K562 (cell line): ENCODE measurements around the gene USP5. TPM values are rescaled to one million over a fixed set of nuclear protein-coding genes. Genes with fewer than 3 reads are reported as not detected.

Experiments
- ATAC-seq: fragments of 200-7000 bp; cut with Tn5 transposase; 3 replicates; pipeline ENCODE4 v1.9.1; 2020; ENCODE audit warnings: moderate library complexity
- BruUV-seq: library from RNA; stranded (reverse); fragments of 400-500 nt; replicated peaks from 2 replicates; lab custom pipeline; 2021; lab: Mats Ljungman, UMichigan
- CTCF ChIA-PET: fragments of 300-600 bp; formaldehyde crosslinking; extraction: SDS; loops from one replicate; lab custom pipeline; 2021; ENCODE audit warnings: low intra/inter-chr PET ratio; lab: Yijun Ruan, JAX
- POLR2A ChIA-PET: fragments of 300-600, 350-650 bp; sonication (Branson Sonifier 250); formaldehyde crosslinking; extraction: SDS; loops from one replicate; lab custom pipeline; 2021; ENCODE audit warnings: antibody characterized with exemption, inconsistent platforms; lab: Yijun Ruan, JAX
- DNase-seq, 4 experiments: peaks; one replicate each; pipeline versions ENCODE4 v3.0.0 to v3.0.0-alpha.2; 2011 to 2018; ENCODE audit warnings: low spot score in 3 of 4, mixed read lengths in 3 of 4; ENCODE audit errors: extremely low read depth in 1 of 4
- FAIRE-seq: peaks from 2 replicates; lab custom pipeline; 2011; peaks lifted over from hg19 to GRCh38; lab: Jason Lieb, UNC
- H2AFZ ChIP-seq: 2 replicates; pipeline ENCODE4 v1.6.0; 2011; ENCODE audit warnings: low read depth, low read length, control low read depth, inconsistent platforms
- H3K27ac ChIP-seq: fragments of 200-600 bp; 3 replicates; pipeline ENCODE4 v1.8.0; 2011; ENCODE audit warnings: low read depth, mild to moderate bottlenecking, control low read depth, inconsistent platforms, low read length, moderate library complexity, mixed read lengths; ENCODE audit errors: extremely low read depth
- H3K27me3 ChIP-seq, 2 experiments: fragments of 300-600 bp in 1 of 2; 2 replicates in 1 of 2; 3 replicates in 1 of 2; pipeline versions ENCODE4 v1.6.0 to v1.8.0; 2011; ENCODE audit warnings: inconsistent platforms in 2 of 2, low read length in 2 of 2, mild to moderate bottlenecking in 1 of 2, mixed read lengths in 1 of 2, moderate library complexity in 1 of 2; ENCODE audit not compliant: control insufficient read depth in 2 of 2, insufficient read depth in 2 of 2
- H3K36me3 ChIP-seq: fragments of 300-600 bp; 3 replicates; pipeline ENCODE4 v1.8.0; 2011; ENCODE audit warnings: mild to moderate bottlenecking, low read length, inconsistent platforms; ENCODE audit not compliant: control insufficient read depth, insufficient read depth
- H3K4me1 ChIP-seq, 2 experiments: fragments of 200-600 bp in 1 of 2; replicated peaks in 1 of 2; 2 replicates in 1 of 2; 3 replicates in 1 of 2; pipeline versions ENCODE4 v1.5.1 to v1.8.0; 2011; ENCODE audit warnings: inconsistent platforms in 2 of 2, low read length in 2 of 2, mild to moderate bottlenecking in 1 of 2, mixed read lengths in 1 of 2, moderate library complexity in 1 of 2; ENCODE audit not compliant: control insufficient read depth in 2 of 2, insufficient read depth in 2 of 2
- H3K4me2 ChIP-seq: 2 replicates; pipeline ENCODE4 v1.6.1; 2011; ENCODE audit warnings: low read length, control low read depth, inconsistent platforms, mixed read lengths; ENCODE audit not compliant: insufficient read depth
- H3K4me3 ChIP-seq: fragments of 200-600 bp; sonication (generic), shearing (Covaris generic); 2 replicates; pipeline ENCODE4 v1.5.1; 2016; ENCODE audit warnings: control low read depth, inconsistent platforms
- H3K79me2 ChIP-seq: fragments of 200-600 bp; 3 replicates; pipeline ENCODE4 v1.8.0; 2011; ENCODE audit warnings: low read length, inconsistent platforms; ENCODE audit not compliant: control insufficient read depth, insufficient read depth
- H3K9ac ChIP-seq, 2 experiments: 2 replicates each; pipeline versions ENCODE4 v1.6.0 to v1.6.1; 2011; ENCODE audit warnings: low read depth in 2 of 2, low read length in 2 of 2, control low read depth in 1 of 2, inconsistent platforms in 1 of 2, mild to moderate bottlenecking in 1 of 2, mixed read lengths in 1 of 2; ENCODE audit not compliant: insufficient read depth in 1 of 2
- H3K9me1 ChIP-seq: one replicate; pipeline ENCODE4 v1.6.0; 2011; ENCODE audit warnings: inconsistent platforms, mild to moderate bottlenecking, low read length, moderate library complexity; ENCODE audit not compliant: control insufficient read depth, insufficient read depth
- H3K9me3 ChIP-seq: replicated peaks from 2 replicates; pipeline ENCODE4 v1.5.1; 2011; ENCODE audit warnings: low read depth, low read length, inconsistent platforms; ENCODE audit not compliant: control insufficient read depth, insufficient read depth
- H4K20me1 ChIP-seq: replicated peaks from 2 replicates; pipeline ENCODE4 v1.6.1; 2011; ENCODE audit warnings: low read length, inconsistent platforms, mixed read lengths; ENCODE audit not compliant: control insufficient read depth, insufficient read depth
- CCAR2 ChIP-seq: fragments of 200-400 bp; formaldehyde crosslinking; IDR thresholded peaks from 2 replicates; pipeline ENCODE4 v1.6.1; 2017; ENCODE audit warnings: mild to moderate bottlenecking, low read depth, low read length
- CHD1 ChIP-seq: fragments of 200-600 bp; sonication (generic); IDR thresholded peaks from one replicate; pipeline ENCODE4 v1.6.1; 2012; ENCODE audit warnings: mild to moderate bottlenecking, moderate library complexity, low read length, inconsistent platforms
- ETV6 ChIP-seq, 3 experiments: fragments of 150-350 bp in 1 of 3; sonication (generic) in 1 of 3; formaldehyde crosslinking in 1 of 3; IDR thresholded peaks; 2 replicates each; pipeline versions ENCODE4 v1.6.1 to v1.8.0; 2014 to 2022; ENCODE audit warnings: borderline replicate concordance in 2 of 3, low read depth in 2 of 3, antibody characterized with exemption in 1 of 3, low read length in 1 of 3, mild to moderate bottlenecking in 1 of 3, missing genetic modification reagents in 1 of 3
- FOXP1 ChIP-seq: sonication (generic); formaldehyde crosslinking; IDR thresholded peaks from 2 replicates; pipeline ENCODE4 v1.8.0; 2022; ENCODE audit warnings: mild to moderate bottlenecking, missing genetic modification reagents
- KDM5B ChIP-seq: fragments of 200-600 bp; sonication (generic); IDR thresholded peaks from 2 replicates; pipeline ENCODE4 v1.6.1; 2012; ENCODE audit warnings: low read depth, mild to moderate bottlenecking, moderate library complexity, low read length, control low read depth, inconsistent platforms; ENCODE audit not compliant: insufficient replicate concordance
- NR2F6 ChIP-seq: fragments of 450-650 bp; formaldehyde crosslinking; IDR thresholded peaks from 2 replicates; pipeline ENCODE4 v1.4.0; 2020; ENCODE audit warnings: mild to moderate bottlenecking
- NRF1 ChIP-seq, 2 experiments: fragments of 450-650 bp; IDR thresholded peaks in 1 of 2; conservative IDR thresholded peaks in 1 of 2; 2 replicates each; pipeline ENCODE4 v1.6.1; 2014; ENCODE audit warnings: mild to moderate bottlenecking in 2 of 2
- TCF7L2 ChIP-seq: fragments of 150-350 bp; IDR thresholded peaks from 2 replicates; pipeline ENCODE4 v1.6.1; 2016; ENCODE audit warnings: low read depth, mild to moderate bottlenecking, low read length, moderate library complexity
- TFAP4 ChIP-seq: sonication (generic); formaldehyde crosslinking; IDR thresholded peaks from 2 replicates; pipeline ENCODE4 v1.8.0; 2022; ENCODE audit warnings: missing genetic modification reagents, mild to moderate bottlenecking, moderate library complexity, borderline replicate concordance
- THRA ChIP-seq: fragments of 450-650 bp; IDR thresholded peaks from 2 replicates; pipeline ENCODE4 v1.6.1; 2017; ENCODE audit warnings: mild to moderate bottlenecking, moderate library complexity
- VEZF1 ChIP-seq: fragments of 200-800 bp; sonication (Bioruptor generic); IDR thresholded peaks from 2 replicates; pipeline ENCODE4 v1.6.1; 2017; ENCODE audit warnings: missing genetic modification characterization, missing compliant biosample characterization
- ZBTB7A ChIP-seq: IDR thresholded peaks from 2 replicates; pipeline ENCODE4 v1.6.1; 2011; ENCODE audit warnings: low read depth, mild to moderate bottlenecking, low read length, moderate library complexity, borderline replicate concordance; ENCODE audit not compliant: control insufficient read depth
- ZNF175 ChIP-seq: fragments of 200-800 bp; sonication (Bioruptor generic); IDR thresholded peaks from 2 replicates; pipeline ENCODE4 v1.6.1; 2016; ENCODE audit warnings: low read depth, mild to moderate bottlenecking, missing genetic modification characterization, missing compliant biosample characterization
- ZNF197 ChIP-seq: fragments of 200-800 bp; sonication (Bioruptor generic); IDR thresholded peaks from 2 replicates; pipeline ENCODE4 v1.6.1; 2016; ENCODE audit warnings: low read depth, missing genetic modification characterization, missing compliant biosample characterization
- ZNF668 ChIP-seq: fragments of 250-450 bp; sonication (Bioruptor Pico); IDR thresholded peaks from 2 replicates; pipeline ENCODE4 v1.8.0; 2022; ENCODE audit warnings: mild to moderate bottlenecking, inconsistent platforms
- WGBS: fragments of 100-300 bp; shearing (Covaris generic); methylation state at CpG from one replicate; pipeline ENCODE4 v1.1.6; 2016; ENCODE audit warnings: low coverage, mixed read lengths; ENCODE audit not compliant: insufficient coverage; ENCODE audit errors: missing lambda C conversion rate; 5-methylcytosine and 5-hydroxymethylcytosine counted together
- in situ Hi-C: fragments of 300-500 bp; cut with MboI; formaldehyde crosslinking; loops from 4 replicates; pipeline ENCODE4 v1.15.0; 2018; ENCODE audit warnings: inconsistent platforms, mixed read lengths
- intact Hi-C: fragments of 100-400 bp; cut with micrococcal nuclease; formaldehyde crosslinking; loops from 2 replicates; pipeline ENCODE4 v1.14.2; 2022
- polyA plus RNA-seq, 8 experiments: library from polyadenylated mRNA; depleted of rRNA in 4 of 8; stranded (reverse) in 5 of 8; unstranded in 3 of 8; fragments of >200 nt; fragmentation: Nextera tagmentation in 2 of 8; fragmentation: Illumina TruSeq in 1 of 8; extraction: Ambion mirVana in 2 of 8; extraction: Trizol in 1 of 8; gene quantifications; 2 replicates each; pipeline versions ENCODE4 v1.2.1 to v1.2.3, GENCODE V29; 2011 to 2014; ENCODE audit warnings: inconsistent platforms in 1 of 8, missing spikeins in 1 of 8
- total RNA-seq, 7 experiments: library from RNA; depleted of rRNA in 6 of 7; stranded (reverse); fragments of >200 nt in 6 of 7; fragmentation: Illumina TruSeq in 2 of 7; extraction: Trizol in 2 of 7; gene quantifications; 2 replicates each; pipeline versions ENCODE4 v1.2.1 to v1.2.3, GENCODE V29; 2011 to 2021; ENCODE audit warnings: low replicate concordance in 1 of 7

USP5 gene
- total and polyA plus RNA-seq, 9 of the 15 experiments (the other 6 are each of a cell fraction or from before 2014, with no cell fraction given): 1.4 to 107 (median 48.6) TPM

GRCh38 chr12:6821591-6822425 lies 30.1 kb upstream of the USP5 start, which contains the start of gene GPR162:
Gene GPR162, plus strand, starts transcription at chr12:6821821. Its CDS starts 2,078 bp downstream, at chr12:6823899.
- H3K9me1 ChIP-seq: no peaks in the 10 kb centered on the region
- peak within 1 kb of the TSS; percentile 28 for H3K4me3 ChIP-seq
- no peaks in the 10 kb centered on the region for H4K20me1 ChIP-seq
- H3K79me2 ChIP-seq: no peaks in the 10 kb centered on the region
- H3K9me3 ChIP-seq: no peaks in the 10 kb centered on the region
- 0% methylated on average over 3 of the region's 28 CpGs for WGBS
- H3K4me1 ChIP-seq: peaks cover 8 to 27% of the 10 kb centered on the region in 2 experiments; a peak in 4 of 5 replicates
- H2AFZ ChIP-seq: peak within 1 kb of the TSS; percentile 83
- H3K36me3 ChIP-seq: no peaks in the 10 kb centered on the region
- in situ Hi-C loops: no loop called here
- FAIRE-seq: no peak
- intact Hi-C loops: loop anchor here (10.0 kb wide), 2 partner anchors 207 to 267 kb away; partner anchors contain the start of gene IFFO1
- H3K27ac ChIP-seq: no peak within 1 kb of the TSS
- ATAC-seq: peak; percentile 61
- H3K27me3 ChIP-seq: peaks cover 0 to 4% of the 10 kb centered on the region in 2 experiments; a peak in 2 of 5 replicates
- BruUV-seq: no TSS peak
- CTCF ChIA-PET: interaction anchor here (1.3 kb wide), 1 partner anchor 68 kb away, joined by 3 read pairs; no protein-coding TSS in a partner anchor
- peak within 1 kb of the TSS; percentile 68 for H3K4me2 ChIP-seq
- DNase-seq: peak; percentile 61 to 79 (median 72)
- H3K9ac ChIP-seq: peak within 1 kb of the TSS in 1 of 2 experiments; percentile 88; a peak in 3 of 4 replicates
- POLR2A ChIA-PET: interaction anchor here (0.6 to 1.1 kb wide), 3 partner anchors 9 to 739 kb away, joined by 3 to 4 read pairs (median 3); partner anchors contain the start of gene MLF2
- TF ChIP-seq ZNF668: no peak
- TF ChIP-seq ETV6 (IDR thresholded peaks at IDR 0.05; ENCODE audit: borderline replicate concordance in 1 of 2, low read depth in 2 of 2, low read length in 1 of 2): no peak
- TF ChIP-seq ETV6 (CRISPR knock-in tag; IDR thresholded peaks at IDR 0.05; ENCODE audit: borderline replicate concordance): no peak
- no peak for TF ChIP-seq TCF7L2
- TF ChIP-seq THRA: no peak
- TF ChIP-seq NRF1 (conservative IDR thresholded peaks at IDR 0.05 in 1 of 2, IDR thresholded peaks at IDR 0.05 in 1 of 2): no peak
- TF ChIP-seq CCAR2: no peak
- TF ChIP-seq ZBTB7A: peak; percentile 33; the same call in 1 of the 2 replicates
- TF ChIP-seq FOXP1 (CRISPR knock-in tag): no peak
- TF ChIP-seq VEZF1 (CRISPR knock-in tag): peak; percentile 91
- TF ChIP-seq ZNF175 (CRISPR knock-in tag): no peak
- TF ChIP-seq NR2F6 (CRISPR knock-in tag): no peak
- no peak for TF ChIP-seq KDM5B
- no peak for TF ChIP-seq ZNF197 (CRISPR knock-in tag)
- no peak for TF ChIP-seq CHD1
- peak; percentile 16; the same call in 1 of the 2 replicates for TF ChIP-seq TFAP4
